Retinal pigment epithelial cell (primary cell): ENCODE data around the gene ETS1.

Experiments used
- DNase-seq: peaks from one replicate; pipeline ENCODE4 v3.0.0-alpha.2; 2010; ENCODE audit warnings: low read depth
- H3K4me3 ChIP-seq: 2 replicates; pipeline ENCODE4 v1.5.1; 2011; ENCODE audit warnings: mild to moderate bottlenecking, low read length, control low read depth, moderate library complexity
- TF ChIP-seq, protein P1 (sequence below): conservative IDR thresholded peaks from 2 replicates; pipeline ENCODE4 v1.5.1; 2011; ENCODE audit warnings: low read depth, low read length, control low read depth, inconsistent platforms

ETS1 gene

DNA sequence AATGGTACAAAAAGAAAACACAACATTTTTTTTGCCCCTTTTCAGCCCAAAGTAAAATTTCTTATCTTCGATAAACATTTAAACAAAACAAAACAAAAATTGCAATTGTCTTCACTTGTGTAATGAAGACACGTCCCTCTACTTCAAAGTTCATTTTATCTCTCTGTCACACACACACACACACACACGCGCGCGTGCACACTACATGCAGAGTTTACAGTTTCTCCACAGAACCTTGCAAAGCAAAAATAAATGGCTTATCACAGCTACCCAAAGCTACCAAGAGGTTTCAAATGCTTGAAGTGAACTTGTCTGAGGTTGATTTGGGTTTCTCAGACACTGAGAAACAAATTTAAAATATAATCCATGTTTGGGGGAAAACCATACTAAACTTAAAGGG lies 72.3 kb downstream of the ETS1 start:
- DNase-seq = no peak
- TF ChIP-seq, protein P1, sequence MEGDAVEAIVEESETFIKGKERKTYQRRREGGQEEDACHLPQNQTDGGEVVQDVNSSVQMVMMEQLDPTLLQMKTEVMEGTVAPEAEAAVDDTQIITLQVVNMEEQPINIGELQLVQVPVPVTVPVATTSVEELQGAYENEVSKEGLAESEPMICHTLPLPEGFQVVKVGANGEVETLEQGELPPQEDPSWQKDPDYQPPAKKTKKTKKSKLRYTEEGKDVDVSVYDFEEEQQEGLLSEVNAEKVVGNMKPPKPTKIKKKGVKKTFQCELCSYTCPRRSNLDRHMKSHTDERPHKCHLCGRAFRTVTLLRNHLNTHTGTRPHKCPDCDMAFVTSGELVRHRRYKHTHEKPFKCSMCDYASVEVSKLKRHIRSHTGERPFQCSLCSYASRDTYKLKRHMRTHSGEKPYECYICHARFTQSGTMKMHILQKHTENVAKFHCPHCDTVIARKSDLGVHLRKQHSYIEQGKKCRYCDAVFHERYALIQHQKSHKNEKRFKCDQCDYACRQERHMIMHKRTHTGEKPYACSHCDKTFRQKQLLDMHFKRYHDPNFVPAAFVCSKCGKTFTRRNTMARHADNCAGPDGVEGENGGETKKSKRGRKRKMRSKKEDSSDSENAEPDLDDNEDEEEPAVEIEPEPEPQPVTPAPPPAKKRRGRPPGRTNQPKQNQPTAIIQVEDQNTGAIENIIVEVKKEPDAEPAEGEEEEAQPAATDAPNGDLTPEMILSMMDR = no peak
- H3K4me3 ChIP-seq = no peak overlapping the region

DNA sequence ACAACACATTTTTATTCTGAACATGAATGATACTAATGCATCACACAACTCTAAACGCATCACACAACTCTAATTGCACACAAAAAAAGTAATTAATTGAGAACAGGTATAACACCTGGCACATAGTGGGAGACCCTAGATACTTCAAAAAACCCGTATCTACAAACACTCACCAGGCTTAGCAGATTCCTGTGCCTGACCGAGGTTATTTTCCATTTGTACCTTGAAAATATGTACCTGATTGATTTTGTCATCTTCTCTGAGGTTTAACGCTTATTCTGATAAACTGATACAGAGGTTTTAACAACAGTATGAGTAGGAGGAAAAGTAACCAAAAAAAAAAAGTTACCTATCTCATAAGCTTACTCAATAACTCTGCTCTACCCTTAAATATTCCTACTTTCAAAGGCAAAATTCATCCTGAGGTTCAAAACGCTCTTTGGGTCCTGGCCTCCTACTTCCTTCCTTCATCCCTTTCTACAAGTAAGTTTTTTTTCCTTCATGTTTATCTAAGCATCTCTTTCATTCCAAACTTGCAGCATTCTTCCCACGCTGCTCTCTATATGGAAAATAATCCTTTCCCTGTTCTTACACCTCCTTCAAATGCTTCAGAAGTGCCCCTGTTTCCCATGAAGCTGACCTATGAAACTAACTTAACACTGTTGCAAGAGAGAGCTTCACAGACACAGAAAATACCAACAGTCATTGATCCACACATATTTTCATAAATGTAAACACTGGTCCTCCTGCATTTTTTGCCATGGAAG lies 73.3 kb downstream of the ETS1 start:
- no peak for DNase-seq
- TF ChIP-seq, protein P1 = no peak
- no peak overlapping the region for H3K4me3 ChIP-seq

DNA sequence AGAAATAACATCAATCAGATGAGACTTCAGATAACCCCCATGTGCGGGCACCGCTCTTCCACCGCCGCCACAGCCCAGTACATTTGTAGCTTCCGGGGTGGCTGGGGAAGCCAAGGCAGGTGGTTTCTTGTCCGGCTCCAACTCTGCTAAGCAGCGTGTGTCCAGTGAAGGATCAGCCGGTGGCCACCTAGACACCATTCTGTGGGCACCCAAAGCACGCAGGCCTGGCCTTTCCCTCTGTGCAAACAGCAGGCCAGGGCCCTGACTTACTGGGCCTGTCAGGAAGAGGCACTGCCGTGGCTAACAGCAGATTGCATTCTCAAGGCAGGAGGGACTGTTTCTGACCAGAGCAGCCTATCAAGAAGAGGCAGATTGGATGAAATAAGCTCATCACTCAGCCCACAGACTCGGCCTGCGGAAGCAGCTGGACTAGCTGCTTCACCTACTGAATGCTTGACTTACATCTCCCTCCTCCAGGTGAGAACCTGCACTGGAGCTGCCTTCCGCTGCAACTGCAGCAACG lies 74.8 kb downstream of the ETS1 start:
- TF ChIP-seq, protein P1 = no peak
- H3K4me3 ChIP-seq = no peak overlapping the region
- DNase-seq = no peak

DNA sequence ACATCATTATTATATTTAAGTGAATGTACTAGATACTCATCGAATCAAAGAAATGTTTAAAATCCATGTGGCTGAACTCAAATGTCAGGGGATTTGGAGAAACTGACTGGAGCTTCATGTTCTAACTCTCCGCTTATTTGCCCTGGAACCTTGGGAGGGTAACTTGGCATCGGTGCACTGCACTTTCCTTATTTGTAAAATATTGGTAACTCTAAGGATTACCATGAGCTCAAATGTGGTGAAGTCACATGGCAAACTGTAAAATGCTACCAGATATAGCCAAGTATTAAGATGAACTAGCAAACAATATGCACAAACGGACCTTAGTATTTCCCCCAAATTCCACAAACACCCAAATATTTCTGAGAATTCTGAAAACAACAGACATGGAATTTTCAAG lies 75.6 kb downstream of the ETS1 start:
- no peak for DNase-seq
- TF ChIP-seq, protein P1 = no peak
- no peak overlapping the region for H3K4me3 ChIP-seq

DNA sequence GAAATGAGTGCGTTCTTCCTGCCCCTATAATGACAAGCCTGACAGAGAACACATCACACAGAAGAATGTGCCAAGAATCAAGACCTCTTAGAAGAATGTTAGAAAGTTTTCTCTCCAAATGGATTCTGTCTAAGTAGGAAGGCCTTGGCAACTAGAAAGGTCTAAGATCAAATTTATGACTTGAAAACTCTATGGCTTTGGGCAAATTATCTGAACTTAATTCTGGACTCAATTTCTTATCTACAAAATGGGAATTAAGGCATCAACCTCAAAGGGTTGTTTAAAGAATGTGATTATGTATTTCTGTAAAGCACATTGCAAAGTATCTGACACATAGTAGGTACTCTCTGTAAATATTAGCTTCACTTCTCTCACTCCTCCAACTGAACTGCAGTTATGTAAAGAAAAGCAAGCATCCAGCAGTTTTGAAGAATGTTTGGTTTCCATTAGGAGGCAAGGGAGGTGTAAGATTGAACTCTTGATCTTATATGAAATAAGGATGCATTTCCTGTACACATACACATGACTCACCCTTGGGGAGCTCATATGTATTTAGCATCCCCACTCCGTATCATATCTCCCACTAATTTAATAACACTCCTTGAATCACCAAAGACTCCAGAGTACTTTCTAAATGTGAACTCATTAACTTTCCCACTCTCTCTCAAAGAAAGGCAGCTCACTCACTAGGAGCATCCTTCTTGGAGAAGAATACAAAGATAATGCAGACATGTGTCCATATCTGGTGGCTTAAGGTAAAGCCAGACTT lies 77.6 kb downstream of the ETS1 start:
- no peak overlapping the region for H3K4me3 ChIP-seq
- TF ChIP-seq, protein P1 = no peak
- no peak for DNase-seq

DNA sequence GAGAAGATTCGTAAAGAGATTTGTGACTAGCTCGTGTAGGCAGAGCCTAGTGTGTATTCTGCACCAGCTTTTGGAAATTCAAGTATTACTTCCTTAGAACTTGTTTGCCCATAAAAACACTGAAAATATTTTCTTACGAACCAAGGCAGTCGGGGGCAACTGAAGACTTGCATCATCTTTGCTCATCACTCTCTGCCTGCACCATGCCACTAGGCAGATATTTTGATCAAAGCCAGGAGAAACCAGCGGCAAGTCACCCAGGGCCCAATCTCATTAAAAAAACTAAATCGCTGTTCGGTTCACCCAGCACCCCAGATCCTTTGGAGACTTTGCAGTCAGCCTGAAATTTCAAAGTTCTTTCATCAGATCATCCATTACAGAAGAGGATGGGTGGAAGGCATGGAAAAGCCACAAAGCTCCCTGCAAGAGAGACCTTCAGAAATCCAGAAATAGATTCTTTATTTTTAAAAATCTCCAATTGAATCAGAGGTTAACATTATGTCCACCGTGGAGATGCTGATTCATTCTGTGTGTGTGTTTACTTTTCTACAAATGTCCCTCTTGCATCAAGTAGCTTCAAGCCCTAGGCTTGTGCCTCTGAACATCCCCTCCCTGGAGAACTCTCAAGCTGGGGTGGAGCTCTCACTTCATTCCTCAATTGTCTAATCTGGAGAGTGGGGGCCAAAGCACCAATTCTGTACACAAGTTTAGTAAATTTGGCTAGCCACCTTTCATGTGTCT lies 78.4 kb downstream of the ETS1 start:
- TF ChIP-seq, protein P1 = no peak
- H3K4me3 ChIP-seq = no peak overlapping the region
- no peak for DNase-seq
